Measurements from ENCODE around the gene ZNF44.

GRCh38 chr19:12261554-12261953, 33.1 kb downstream of the ZNF44 start:
- no peak for TF ChIP-seq CTCF (IDR thresholded peaks at IDR 0.05)
- no peak for TF ChIP-seq POLR2A (IDR thresholded peaks at IDR 0.05)

All from transverse colon (tissue), 3 donors.